Activated gamma-delta T cell treated with Interleukin-2 at 50 U/mL for 16 hours (primary cell): ENCODE measurements around the gene OR4C6.

ENCODE experiments used
- DNase-seq: peaks from one replicate; pipeline ENCODE4 v3.0.0-alpha.2; 2020

Gene OR4C6

GRCh38 chr11:55661901-55662300 is at the start of gene OR4C6:
Gene OR4C6 (plus strand): TSS chr11:55662201. CDS start chr11:55665167, 2,966 bp downstream.
- DNase-seq: no peak

- DNase-seq: no peak
Measured at GRCh38 chr11:55624531-55624930, 37.5 kb upstream of the OR4C6 start.

- no peak for DNase-seq
Measured at GRCh38 chr11:55634813-55635212, 27.2 kb upstream of the OR4C6 start, which contains the start of gene OR4P4. Gene OR4P4 (plus strand): TSS chr11:55635113.

- DNase-seq: no peak
Measured at GRCh38 chr11:55648027-55648426, 14.0 kb upstream of the OR4C6 start, which contains the start of gene OR4S2. Gene OR4S2 (plus strand): TSS chr11:55648327. CDS start chr11:55650904, 2,577 bp downstream.

GRCh38 chr11:55652560-55652959 is 9.4 kb upstream of the OR4C6 start:
- no peak for DNase-seq

GRCh38 chr11:55655096-55655495 is 6.9 kb upstream of the OR4C6 start:
- no peak for DNase-seq

- DNase-seq: no peak
Measured at GRCh38 chr11:55658031-55658573, 3.9 kb upstream of the OR4C6 start.

GRCh38 chr11:55658608-55659007 is 3.4 kb upstream of the OR4C6 start:
- no peak for DNase-seq

GRCh38 chr11:55669376-55669775 is 7.4 kb downstream of the OR4C6 start:
- no peak for DNase-seq

GRCh38 chr11:55673860-55674259 is 11.9 kb downstream of the OR4C6 start:
- no peak for DNase-seq

- no peak for DNase-seq
Measured at GRCh38 chr11:55697817-55698216, 35.8 kb downstream of the OR4C6 start.

GRCh38 chr11:55701429-55701828 is 39.4 kb downstream of the OR4C6 start:
- DNase-seq: no peak

- no peak for DNase-seq
Measured at GRCh38 chr11:55707029-55707428, 45.0 kb downstream of the OR4C6 start.

GRCh38 chr11:55714982-55715888 is 53.2 kb downstream of the OR4C6 start:
- no peak for DNase-seq
